Endothelial cell of umbilical vein (primary cell): Measurements from ENCODE around the gene MTHFR. TPM values are rescaled to one million over a fixed set of nuclear protein-coding genes. Genes with fewer than 3 reads are reported as not detected.
A peak's percentile ranks its signal among the peaks of the same experiment; 100 is the strongest.

ENCODE experiments used
- BruUV-seq: library from RNA; stranded (reverse); fragments of 400-500 nt; replicated peaks from 2 replicates; lab custom pipeline; 2021; lab: Mats Ljungman, UMichigan
- CTCF ChIA-PET: fragments of 300-600, 350-600 bp; sonication (Branson Sonifier 250); formaldehyde crosslinking; loops from one replicate; lab custom pipeline; 2021; ENCODE audit warnings: antibody characterized with exemption, inconsistent platforms; lab: Charles Lee
- POLR2A ChIA-PET: fragments of 300-600, 350-600 bp; sonication (Branson Sonifier 250); formaldehyde crosslinking; loops from one replicate; lab custom pipeline; 2021; ENCODE audit warnings: antibody characterized with exemption, inconsistent platforms; lab: Charles Lee
- DNase-seq: peaks from one replicate; pipeline ENCODE4 v3.0.0-alpha.2; 2011; ENCODE audit warnings: low read depth, low spot score
- FAIRE-seq: peaks from 2 replicates; lab custom pipeline; 2011; peaks lifted over from hg19 to GRCh38; lab: Jason Lieb, UNC
- H2AFZ ChIP-seq: 2 replicates; pipeline ENCODE4 v1.6.0; 2012; ENCODE audit warnings: low read depth, low read length, control low read depth, inconsistent platforms
- H3K27ac ChIP-seq: 2 replicates; pipeline ENCODE4 v1.5.1; 2011; ENCODE audit warnings: low read depth, mild to moderate bottlenecking, control low read depth, low read length, moderate library complexity; ENCODE audit not compliant: insufficient read depth
- H3K27me3 ChIP-seq, 2 experiments: 2 replicates each; pipeline versions ENCODE4 v1.6.0 to v1.6.1; 2011; ENCODE audit warnings: low read length in 2 of 2, mixed read lengths in 1 of 2; ENCODE audit not compliant: control insufficient read depth in 2 of 2, insufficient read depth in 2 of 2
- H3K36me3 ChIP-seq, 2 experiments: 2 replicates in 1 of 2; 3 replicates in 1 of 2; pipeline ENCODE4 v1.5.1; 2011; ENCODE audit warnings: low read length in 2 of 2, mild to moderate bottlenecking in 1 of 2, moderate library complexity in 1 of 2; ENCODE audit not compliant: control insufficient read depth in 2 of 2, insufficient read depth in 2 of 2; ENCODE audit errors: extremely low read depth in 1 of 2
- H3K4me1 ChIP-seq: 3 replicates; pipeline ENCODE4 v1.5.1; 2011; ENCODE audit warnings: mild to moderate bottlenecking, low read length; ENCODE audit not compliant: control insufficient read depth, insufficient read depth; ENCODE audit errors: extremely low read depth
- H3K4me2 ChIP-seq: 2 replicates; pipeline ENCODE4 v1.6.1; 2011; ENCODE audit warnings: low read length, control low read depth, mixed read lengths; ENCODE audit not compliant: insufficient read depth
- H3K4me3 ChIP-seq, 3 experiments: fragments of 200-600 bp in 1 of 3; sonication (generic), shearing (Covaris generic) in 1 of 3; replicated peaks in 1 of 3; 2 replicates each; pipeline ENCODE4 v1.5.1; 2011 to 2016; ENCODE audit warnings: control low read depth in 3 of 3, low read length in 3 of 3, mild to moderate bottlenecking in 2 of 3, inconsistent platforms in 1 of 3, low read depth in 1 of 3, moderate library complexity in 1 of 3; ENCODE audit not compliant: insufficient read depth in 1 of 3
- H3K79me2 ChIP-seq: 2 replicates; pipeline ENCODE4 v1.6.0; 2012; ENCODE audit warnings: low read length, inconsistent platforms; ENCODE audit not compliant: control insufficient read depth, insufficient read depth
- H3K9ac ChIP-seq: replicated peaks from 2 replicates; pipeline ENCODE3; 2011; ENCODE audit warnings: low read length, control low read depth; ENCODE audit not compliant: insufficient read depth; ENCODE audit errors: extremely low read depth
- H3K9me1 ChIP-seq: replicated peaks from 3 replicates; pipeline ENCODE4 v1.6.0; 2011; ENCODE audit warnings: mild to moderate bottlenecking, low read length; ENCODE audit not compliant: control insufficient read depth, insufficient read depth; ENCODE audit errors: extremely low read depth
- H3K9me3 ChIP-seq: replicated peaks from 2 replicates; pipeline ENCODE4 v1.5.1; 2012; ENCODE audit warnings: low read length, inconsistent platforms; ENCODE audit not compliant: control insufficient read depth, insufficient read depth
- H4K20me1 ChIP-seq: replicated peaks from 2 replicates; pipeline ENCODE3; 2011; ENCODE audit warnings: mild to moderate bottlenecking, low read length; ENCODE audit not compliant: control insufficient read depth, insufficient read depth; ENCODE audit errors: extremely low read depth
- CTCF ChIP-seq, 2 donors: IDR thresholded peaks; 1 replicate in 1 of 2; 2 replicates in 1 of 2; pipeline ENCODE4 v1.5.1; 2011; ENCODE audit warnings: low read length in 2 of 2, mild to moderate bottlenecking in 2 of 2, moderate library complexity in 2 of 2, control low read depth in 1 of 2, inconsistent platforms in 1 of 2, low read depth in 1 of 2; ENCODE audit not compliant: insufficient read depth in 1 of 2; ENCODE audit errors: extremely low read depth in 1 of 2
- EZH2 ChIP-seq: IDR thresholded peaks from 2 replicates; pipeline ENCODE4 v1.6.1; 2012; ENCODE audit warnings: borderline replicate concordance, low read depth, mild to moderate bottlenecking, moderate library complexity, low read length, inconsistent platforms; ENCODE audit not compliant: severe bottlenecking
- FOS ChIP-seq: IDR thresholded peaks from 2 replicates; pipeline ENCODE4 v1.6.1; 2011; ENCODE audit warnings: mild to moderate bottlenecking, low read length, moderate library complexity, borderline replicate concordance; ENCODE audit not compliant: insufficient read depth
- GATA2 ChIP-seq: IDR thresholded peaks from 2 replicates; pipeline ENCODE4 v1.7.0; 2011; ENCODE audit warnings: low read depth, mild to moderate bottlenecking, moderate library complexity, mixed read lengths, low read length; ENCODE audit not compliant: insufficient read length, insufficient read depth
- JUN ChIP-seq: IDR thresholded peaks from 2 replicates; pipeline ENCODE4 v1.6.1; 2011; ENCODE audit warnings: borderline replicate concordance, low read depth; ENCODE audit not compliant: insufficient read length, insufficient read depth
- MAX ChIP-seq: IDR thresholded peaks from 2 replicates; pipeline ENCODE4 v1.6.1; 2011; ENCODE audit not compliant: insufficient read depth, insufficient read length
- MYC ChIP-seq: IDR thresholded peaks from one replicate; pipeline ENCODE4 v1.6.1; 2011; ENCODE audit warnings: mild to moderate bottlenecking, low read depth, low read length
- POLR2A ChIP-seq: IDR thresholded peaks from 2 replicates; pipeline ENCODE4 v1.6.1; 2012; ENCODE audit warnings: low read depth, mild to moderate bottlenecking, control low read depth, low read length
- POLR2AphosphoS5 ChIP-seq: IDR thresholded peaks from 2 replicates; pipeline ENCODE4 v1.6.1; 2012; ENCODE audit warnings: low read depth, mild to moderate bottlenecking, control low read depth, low read length, moderate library complexity; ENCODE audit not compliant: insufficient read depth
- dilution Hi-C: fragments of 300-500 bp; cut with MboI; formaldehyde crosslinking; loops from one replicate; pipeline ENCODE4 v1.15.0; 2019; ENCODE audit warnings: low sequenced_read_pairs; ENCODE audit not compliant: extremely low pct_ligation_motif_present
- intact Hi-C: fragments of 100-400 bp; cut with micrococcal nuclease; formaldehyde crosslinking; loops from one replicate; pipeline ENCODE4 v1.10.0; 2022
- polyA plus RNA-seq, 4 experiments: library from polyadenylated mRNA; depleted of rRNA in 3 of 4; stranded (reverse) in 3 of 4; unstranded in 1 of 4; fragments of >200 nt; gene quantifications; 2 replicates each; pipeline versions ENCODE4 v1.2.1 to v1.2.3, GENCODE V29; 2011 to 2012; ENCODE audit warnings: missing spikeins in 1 of 4
- total RNA-seq: library from RNA; stranded (reverse); gene quantifications from 2 replicates; pipeline ENCODE4 v1.2.3, GENCODE V29; 2021

Gene MTHFR
- total and polyA plus RNA-seq, 2 donors (not counting 3 experiments of a cell fraction or from before 2014, with no cell fraction given), result 13.8 to 25.3 TPM

DNA sequence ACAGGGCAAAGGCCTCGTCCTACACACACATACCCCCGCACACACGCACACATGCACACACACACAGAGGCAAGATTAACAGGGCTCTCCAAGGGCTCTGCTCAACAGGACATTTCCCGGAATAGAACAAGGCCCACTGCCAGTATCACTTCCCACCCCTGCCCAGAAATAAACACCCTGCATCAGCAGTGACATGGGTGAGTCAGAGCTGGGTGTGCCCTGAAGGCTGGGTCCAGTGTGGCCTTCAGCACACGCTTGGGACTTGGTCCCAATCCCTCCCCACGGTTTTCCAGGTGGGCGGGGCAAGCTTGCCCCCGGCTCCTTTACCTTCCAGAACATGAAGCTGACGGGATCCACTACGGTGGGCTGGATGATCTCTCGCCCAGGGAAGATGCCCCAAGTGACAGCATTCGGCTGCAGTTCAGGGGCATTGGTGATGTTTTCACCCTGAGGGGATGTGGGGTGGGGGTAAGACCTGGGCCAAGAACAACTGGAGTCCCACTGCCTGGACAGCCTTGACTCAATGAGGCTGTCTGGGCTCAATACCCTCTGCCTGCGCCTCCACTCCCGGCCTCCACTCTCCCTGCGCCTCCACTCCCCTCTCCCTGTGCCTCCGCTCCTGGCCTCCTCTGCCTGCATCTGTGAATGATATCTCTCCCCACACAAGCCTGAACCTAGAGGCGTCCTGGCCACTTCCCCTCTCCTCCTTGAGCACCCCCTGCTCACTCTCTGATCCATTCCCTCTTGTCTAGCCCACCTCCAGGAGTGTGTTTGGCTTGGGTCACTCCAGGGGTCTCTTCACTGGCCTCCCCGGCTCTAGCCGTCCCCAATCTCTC, 14.7 kb downstream of the MTHFR start:
- H3K4me1 ChIP-seq, result peaks cover 13% of the 10 kb centered on the region
- POLR2A ChIA-PET, result no interaction called here
- peak overlapping the region; percentile 14 for H3K4me2 ChIP-seq
- BruUV-seq, result no TSS peak
- H3K79me2 ChIP-seq, result no peaks in the 10 kb centered on the region
- TF ChIP-seq POLR2AphosphoS5 (peak; percentile 34), FOS (peak; percentile 57), GATA2 (no peak)
- H3K4me3 ChIP-seq, result no peak overlapping the region
- H3K9ac ChIP-seq, result no peak overlapping the region
- H4K20me1 ChIP-seq, result no peaks in the 10 kb centered on the region
- DNase-seq, result peak; percentile 81
- no peaks in the 10 kb centered on the region for H3K9me1 ChIP-seq
- peaks cover 3 to 34% of the 10 kb centered on the region in 2 experiments for H3K36me3 ChIP-seq
- H3K27ac ChIP-seq, result peak overlapping the region; percentile 46
- FAIRE-seq, result peak; percentile 88
- H2AFZ ChIP-seq, result peak overlapping the region; percentile 48
- no peaks in the 10 kb centered on the region for H3K9me3 ChIP-seq
- dilution Hi-C loops (no loop called here), intact Hi-C loops (no loop called here)
- CTCF ChIA-PET, result interaction anchor here (1.1 to 1.5 kb wide), 2 partner anchors 13 to 146 kb away, joined by 3 to 4 read pairs; no protein-coding TSS in a partner anchor
- H3K27me3 ChIP-seq, result no peaks in the 10 kb centered on the region

DNA sequence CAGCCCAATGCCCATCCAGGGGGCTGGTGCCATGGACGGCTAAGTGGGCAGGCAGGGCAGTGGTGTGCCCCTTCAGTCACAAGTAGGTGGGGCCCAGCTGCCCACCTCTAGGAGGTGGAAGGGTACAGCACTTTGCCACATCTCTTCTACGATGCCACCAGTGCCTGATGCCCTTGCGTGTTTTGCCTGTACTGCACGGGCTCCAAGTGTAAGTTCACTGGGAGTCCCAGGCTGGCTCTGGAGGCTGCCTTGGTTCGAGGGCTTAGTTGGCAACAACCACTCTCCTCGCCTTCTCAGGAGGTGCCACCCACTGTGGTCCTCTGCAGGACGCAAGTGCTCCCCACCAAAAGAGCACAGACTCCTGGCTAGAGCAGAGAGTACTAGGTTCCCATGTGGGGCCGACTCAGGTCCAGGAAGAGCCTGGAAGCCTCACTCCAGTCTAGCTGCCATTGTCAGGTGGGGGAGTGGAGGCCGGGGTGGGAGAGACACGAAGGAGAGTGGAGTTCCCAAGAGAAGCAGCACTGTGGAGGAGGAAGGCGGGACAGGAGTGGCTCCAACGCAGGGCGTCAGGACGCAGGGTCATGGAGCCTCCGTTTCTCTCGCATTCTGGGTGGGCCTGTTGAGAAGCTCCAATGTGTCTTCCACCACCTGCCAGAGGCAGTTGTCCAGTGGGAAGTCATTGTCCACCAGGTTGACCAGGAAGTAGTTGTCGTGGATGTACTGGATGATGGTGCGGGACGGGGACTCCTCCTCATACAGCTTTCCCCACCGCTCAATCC, 15.5 kb downstream of the MTHFR start:
- POLR2A ChIA-PET, result no interaction called here
- dilution Hi-C loops (no loop called here), intact Hi-C loops (no loop called here)
- Histone ChIP-seq H3K4me1 (peaks cover 15% of the 10 kb centered on the region), H3K36me3 (peaks cover 3 to 29% of the 10 kb centered on the region in 2 experiments), H3K9ac (no peak overlapping the region), H3K9me1 (no peaks in the 10 kb centered on the region), H2AFZ (peak overlapping the region; percentile 48), H3K27me3 (no peaks in the 10 kb centered on the region), H3K4me2 (peak overlapping the region; percentile 14), H4K20me1 (no peaks in the 10 kb centered on the region), H3K9me3 (no peaks in the 10 kb centered on the region), H3K27ac (peak overlapping the region; percentile 46), H3K4me3 (no peak overlapping the region), H3K79me2 (no peaks in the 10 kb centered on the region)
- FAIRE-seq (no peak), DNase-seq (no peak)
- CTCF ChIA-PET, result interaction anchor here (1.1 to 1.5 kb wide), 2 partner anchors 13 to 145 kb away, joined by 3 to 4 read pairs; no protein-coding TSS in a partner anchor
- no TSS peak for BruUV-seq
- TF ChIP-seq EZH2 (no peak), MYC (no peak), GATA2 (no peak), FOS (no peak), MAX (no peak), JUN (no peak), CTCF (IDR thresholded peaks at IDR 0.05; ENCODE audit: extremely low read depth in 1 of 2, insufficient read depth in 1 of 2, low read depth in 1 of 2, low read length in 2 of 2) (no peak), POLR2AphosphoS5 (no peak), POLR2A (no peak)
